NCI-H526 (cell line): ENCODE data around the gene ANXA6.

Source experiments
- DNase-seq, 2 experiments: peaks; one replicate each; lab custom pipeline; 2025; lab: John Stamatoyannopoulos, UW

The ANXA6 gene

GRCh38 chr5:151153766-151154272 lies 3.8 kb downstream of the ANXA6 start:
- no peak for DNase-seq

GRCh38 chr5:151153300-151153699 lies 4.3 kb downstream of the ANXA6 start:
- DNase-seq, result no peak

- no peak for DNase-seq
Observed at GRCh38 chr5:151151793-151152192, 5.8 kb downstream of the ANXA6 start.

- DNase-seq, result no peak
Observed at GRCh38 chr5:151151263-151151660, 6.3 kb downstream of the ANXA6 start.

- peak in 1 of 2 experiments; percentile 25 for DNase-seq
Observed at GRCh38 chr5:151150471-151151262, 6.9 kb downstream of the ANXA6 start.

GRCh38 chr5:151148583-151148982 lies 9.0 kb downstream of the ANXA6 start:
- DNase-seq, result no peak

GRCh38 chr5:151147033-151147432 lies 10.5 kb downstream of the ANXA6 start:
- no peak for DNase-seq

- no peak for DNase-seq
Observed at GRCh38 chr5:151146061-151146460, 11.5 kb downstream of the ANXA6 start.

GRCh38 chr5:151144922-151145321 lies 12.7 kb downstream of the ANXA6 start:
- no peak for DNase-seq

GRCh38 chr5:151144275-151144674 lies 13.3 kb downstream of the ANXA6 start:
- DNase-seq, result no peak

- no peak for DNase-seq
Observed at GRCh38 chr5:151143645-151144044, 13.9 kb downstream of the ANXA6 start.

GRCh38 chr5:151142933-151143332 lies 14.6 kb downstream of the ANXA6 start:
- DNase-seq, result no peak

GRCh38 chr5:151141535-151141934 lies 16.0 kb downstream of the ANXA6 start:
- DNase-seq, result no peak

- DNase-seq, result no peak
Observed at GRCh38 chr5:151140686-151141459, 16.7 kb downstream of the ANXA6 start.

GRCh38 chr5:151139646-151140045 lies 17.9 kb downstream of the ANXA6 start:
- no peak for DNase-seq

GRCh38 chr5:151139015-151139414 lies 18.6 kb downstream of the ANXA6 start:
- no peak for DNase-seq

- DNase-seq, result no peak
Observed at GRCh38 chr5:151138114-151138513, 19.5 kb downstream of the ANXA6 start.

- no peak for DNase-seq
Observed at GRCh38 chr5:151137067-151137825, 20.3 kb downstream of the ANXA6 start.

GRCh38 chr5:151134228-151134627 lies 23.4 kb downstream of the ANXA6 start:
- DNase-seq, result peak; percentile 75 to 76

- peak in 1 of 2 experiments; percentile 6 for DNase-seq
Observed at GRCh38 chr5:151132963-151133362, 24.6 kb downstream of the ANXA6 start.

GRCh38 chr5:151130922-151131891 lies 26.4 kb downstream of the ANXA6 start:
- no peak for DNase-seq
